MM.1S (cell line): Measurements from ENCODE around the gene FEN1.
A peak's percentile ranks its signal among the peaks of the same experiment; 100 is the strongest.

Source experiments
- DNase-seq: peaks from one replicate; pipeline ENCODE4 v3.0.0-alpha.2; 2015
- H2AFZ ChIP-seq: fragments of 300-600 bp; sonication (generic); 2 replicates; pipeline ENCODE4 v1.6.0; 2016; ENCODE audit warnings: antibody characterized with exemption, low read length
- H3F3A ChIP-seq: fragments of 300-600 bp; sonication (generic); 2 replicates; pipeline ENCODE4 v1.6.1; 2016; ENCODE audit warnings: mild to moderate bottlenecking, antibody characterized with exemption, low read length, moderate library complexity, mixed read lengths; ENCODE audit not compliant: insufficient read depth
- H3K27ac ChIP-seq: fragments of 300-600 bp; sonication (generic); 2 replicates; pipeline ENCODE4 v1.5.1; 2016; ENCODE audit warnings: mild to moderate bottlenecking, low read length
- H3K27me3 ChIP-seq: fragments of 300-600 bp; sonication (generic); replicated peaks from 2 replicates; pipeline ENCODE4 v1.6.0; 2016; ENCODE audit warnings: low read length; ENCODE audit not compliant: insufficient read depth
- H3K36me3 ChIP-seq: fragments of 300-600 bp; sonication (generic); replicated peaks from 2 replicates; pipeline ENCODE4 v1.6.1; 2016; ENCODE audit warnings: mild to moderate bottlenecking, low read length, mixed read lengths; ENCODE audit not compliant: insufficient read depth
- H3K4me1 ChIP-seq: fragments of 300-600 bp; sonication (generic); 2 replicates; pipeline ENCODE4 v1.6.1; 2016; ENCODE audit warnings: low read length, mixed read lengths
- H3K4me2 ChIP-seq: fragments of 300-600 bp; sonication (generic); 2 replicates; pipeline ENCODE4 v1.6.0; 2016; ENCODE audit warnings: low read depth, low read length
- H3K4me3 ChIP-seq: fragments of 300-600 bp; sonication (generic); 2 replicates; pipeline ENCODE4 v1.5.1; 2016; ENCODE audit warnings: low read length, mixed read lengths
- H3K79me2 ChIP-seq: fragments of 300-600 bp; sonication (generic); 2 replicates; pipeline ENCODE4 v1.6.1; 2016; ENCODE audit warnings: mixed run types, low read length, mixed read lengths
- H3K9ac ChIP-seq: fragments of 300-600 bp; sonication (generic); 2 replicates; pipeline ENCODE4 v1.6.1; 2016; ENCODE audit warnings: low read length, mixed read lengths
- H3K9me2 ChIP-seq: fragments of 300-600 bp; sonication (generic); replicated peaks from 2 replicates; pipeline ENCODE4 v1.6.1; 2016; ENCODE audit warnings: mild to moderate bottlenecking, low read length, mixed read lengths; ENCODE audit not compliant: insufficient read depth
- H3K9me3 ChIP-seq: fragments of 300-600 bp; sonication (generic); replicated peaks from 2 replicates; pipeline ENCODE4 v1.6.1; 2016; ENCODE audit warnings: mild to moderate bottlenecking, low read length, mixed read lengths; ENCODE audit not compliant: insufficient read depth
- H4K20me1 ChIP-seq: fragments of 300-600 bp; sonication (generic); 2 replicates; pipeline ENCODE4 v1.6.1; 2016; ENCODE audit warnings: mild to moderate bottlenecking, low read length, moderate library complexity, mixed read lengths; ENCODE audit not compliant: insufficient read depth
- EZH2 ChIP-seq: fragments of 300-600 bp; sonication (generic); optimal IDR thresholded peaks from 2 replicates; pipeline ENCODE3; 2017; ENCODE audit warnings: low read depth, mild to moderate bottlenecking, antibody characterized with exemption, low read length, mixed read lengths
- EZH2phosphoT487 ChIP-seq: fragments of 300-600 bp; sonication (generic); IDR thresholded peaks from 2 replicates; pipeline ENCODE4 v1.6.1; 2018; ENCODE audit warnings: antibody characterized with exemption, low read length
- TF ChIP-seq, protein P1 (sequence below): fragments of 300-600 bp; sonication (generic); IDR thresholded peaks from 2 replicates; pipeline ENCODE4 v1.5.1; 2016; ENCODE audit warnings: antibody characterized with exemption, low read length, mixed read lengths

FEN1 gene

DNA sequence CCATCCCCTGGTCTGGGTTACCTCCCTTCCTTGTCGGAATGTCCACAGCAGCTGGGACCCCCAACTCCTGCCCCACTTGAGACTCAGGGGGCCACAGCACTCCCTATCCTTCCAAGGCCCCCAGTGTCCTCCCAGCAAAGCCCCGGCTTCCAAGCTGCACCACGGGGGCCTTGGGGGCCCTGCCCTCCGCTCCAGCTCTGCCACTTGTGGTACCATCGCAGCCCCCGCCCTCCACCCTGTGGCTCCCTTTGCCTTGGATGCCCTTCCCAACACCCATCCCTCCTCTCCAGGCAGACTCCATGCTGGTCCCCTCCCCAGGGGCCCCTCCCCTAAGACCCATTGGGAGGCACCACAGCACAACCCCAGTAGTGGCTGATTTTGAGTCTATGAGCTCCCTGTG is 17.6 kb upstream of the FEN1 start:
- TF ChIP-seq EZH2: no peak
- TF ChIP-seq, protein P1, sequence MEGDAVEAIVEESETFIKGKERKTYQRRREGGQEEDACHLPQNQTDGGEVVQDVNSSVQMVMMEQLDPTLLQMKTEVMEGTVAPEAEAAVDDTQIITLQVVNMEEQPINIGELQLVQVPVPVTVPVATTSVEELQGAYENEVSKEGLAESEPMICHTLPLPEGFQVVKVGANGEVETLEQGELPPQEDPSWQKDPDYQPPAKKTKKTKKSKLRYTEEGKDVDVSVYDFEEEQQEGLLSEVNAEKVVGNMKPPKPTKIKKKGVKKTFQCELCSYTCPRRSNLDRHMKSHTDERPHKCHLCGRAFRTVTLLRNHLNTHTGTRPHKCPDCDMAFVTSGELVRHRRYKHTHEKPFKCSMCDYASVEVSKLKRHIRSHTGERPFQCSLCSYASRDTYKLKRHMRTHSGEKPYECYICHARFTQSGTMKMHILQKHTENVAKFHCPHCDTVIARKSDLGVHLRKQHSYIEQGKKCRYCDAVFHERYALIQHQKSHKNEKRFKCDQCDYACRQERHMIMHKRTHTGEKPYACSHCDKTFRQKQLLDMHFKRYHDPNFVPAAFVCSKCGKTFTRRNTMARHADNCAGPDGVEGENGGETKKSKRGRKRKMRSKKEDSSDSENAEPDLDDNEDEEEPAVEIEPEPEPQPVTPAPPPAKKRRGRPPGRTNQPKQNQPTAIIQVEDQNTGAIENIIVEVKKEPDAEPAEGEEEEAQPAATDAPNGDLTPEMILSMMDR: no peak
- TF ChIP-seq EZH2phosphoT487: no peak
- no peak overlapping the region for H3K4me3 ChIP-seq
- no peak overlapping the region for H3K9ac ChIP-seq
- H3K27ac ChIP-seq: no peak overlapping the region
- no peaks in the 10 kb centered on the region for H4K20me1 ChIP-seq
- H3K9me3 ChIP-seq: no peaks in the 10 kb centered on the region
- no peaks in the 10 kb centered on the region for H3K4me1 ChIP-seq
- H2AFZ ChIP-seq: no peak overlapping the region
- peaks cover 26% of the 10 kb centered on the region for H3K27me3 ChIP-seq
- no peaks in the 10 kb centered on the region for H3F3A ChIP-seq
- no peak overlapping the region for H3K4me2 ChIP-seq
- H3K9me2 ChIP-seq: no peaks in the 10 kb centered on the region
- H3K79me2 ChIP-seq: no peaks in the 10 kb centered on the region
- H3K36me3 ChIP-seq: no peaks in the 10 kb centered on the region
- DNase-seq: no peak

GRCh38 chr11:61775606-61776554 is 16.8 kb upstream of the FEN1 start:
- TF ChIP-seq EZH2phosphoT487: no peak
- no peak for TF ChIP-seq EZH2
- H3K4me1 ChIP-seq: no peaks in the 10 kb centered on the region
- H2AFZ ChIP-seq: no peak overlapping the region
- H3K4me3 ChIP-seq: no peak overlapping the region
- no peaks in the 10 kb centered on the region for H3K9me3 ChIP-seq
- no peak overlapping the region for H3K27ac ChIP-seq
- H3K9me2 ChIP-seq: no peaks in the 10 kb centered on the region
- DNase-seq: no peak
- H3K79me2 ChIP-seq: no peaks in the 10 kb centered on the region
- H3K27me3 ChIP-seq: peaks cover 22% of the 10 kb centered on the region
- no peak overlapping the region for H3K4me2 ChIP-seq
- no peak overlapping the region for H3K9ac ChIP-seq
- no peaks in the 10 kb centered on the region for H4K20me1 ChIP-seq
- no peaks in the 10 kb centered on the region for H3K36me3 ChIP-seq
- H3F3A ChIP-seq: no peaks in the 10 kb centered on the region

DNA sequence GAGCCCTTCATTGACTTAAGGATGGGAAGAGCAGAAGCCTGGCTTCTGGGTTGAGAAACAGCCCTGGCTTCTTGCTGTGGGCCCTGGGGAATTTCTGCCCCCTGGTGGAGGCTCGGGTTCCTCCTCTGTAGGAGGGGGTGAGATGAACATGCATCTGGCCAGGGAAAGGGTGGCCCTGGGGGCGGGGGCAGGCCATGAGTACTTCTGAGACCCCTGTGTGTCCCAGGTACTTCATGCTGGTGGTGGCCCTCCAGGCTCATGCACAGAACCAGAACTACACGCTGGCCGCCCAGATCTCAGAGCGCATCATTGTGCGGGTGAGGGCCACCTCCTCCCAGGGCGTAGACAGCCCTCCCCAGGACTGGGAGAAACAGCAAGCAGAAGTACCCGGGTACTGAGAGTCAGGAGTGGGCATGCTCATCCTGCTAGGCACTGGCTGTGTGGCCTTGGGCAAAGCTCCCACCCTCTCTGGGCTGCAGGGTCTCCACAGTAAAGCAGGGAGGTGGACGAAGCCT is 16.1 kb upstream of the FEN1 start:
- DNase-seq: peak; percentile 42
- no peak overlapping the region for H3K27ac ChIP-seq

More for the DNA sequence above, 16.1 kb upstream of the FEN1 start:
- Histone ChIP-seq H2AFZ (no peak overlapping the region), H3K4me3 (no peak overlapping the region), H3K9ac (no peak overlapping the region), H3K27me3 (peaks cover 14% of the 10 kb centered on the region), H3K79me2 (no peaks in the 10 kb centered on the region), H3K4me2 (no peak overlapping the region), H3K4me1 (no peaks in the 10 kb centered on the region), H3F3A (no peaks in the 10 kb centered on the region), H3K9me3 (no peaks in the 10 kb centered on the region), H3K36me3 (no peaks in the 10 kb centered on the region), H3K9me2 (no peaks in the 10 kb centered on the region), H4K20me1 (no peaks in the 10 kb centered on the region)
- TF ChIP-seq EZH2: no peak
- TF ChIP-seq, protein P1: peak; percentile 75
